ENCODE results near the gene MYOM1. TPM values are rescaled to one million over a fixed set of nuclear protein-coding genes. Genes with fewer than 3 reads are reported as not detected.

Gene MYOM1
- total and polyA plus RNA-seq, 4 donors, result 15.8 to 63.8 (median 26.4) TPM

- Histone ChIP-seq H3K4me3 (ENCODE audit: low read length in 2 of 2) (no peak overlapping the region), H3K4me1 (ENCODE audit: control insufficient read depth in 1 of 2, insufficient read depth in 2 of 2, low read length in 2 of 2) (no peaks in the 10 kb centered on the region), H3K27ac (ENCODE audit: low read depth in 1 of 2, low read length in 2 of 2) (no peak overlapping the region), H3K36me3 (ENCODE audit: control insufficient read depth in 1 of 2, insufficient read depth in 2 of 2, low read length in 1 of 2) (peaks cover 4 to 11% of the 10 kb centered on the region in 2 donors), H3K27me3 (ENCODE audit: control insufficient read depth in 1 of 2, insufficient read depth in 2 of 2, low read length in 1 of 2) (no peaks in the 10 kb centered on the region), H3K9me3 (ENCODE audit: control insufficient read depth, low read length) (no peaks in the 10 kb centered on the region)
- ATAC-seq (ENCODE audit: low FRiP score), result no peak
- intact Hi-C loops (cut with DNase I), result no loop called here
- 37 to 41% methylated on average over 6 of the region's 6 CpGs for WGBS, 2 donors
- DNase-seq, result no peak
Observed at GRCh38 chr18:3111523-3112240, 108.1 kb downstream of the MYOM1 start.

DNA sequence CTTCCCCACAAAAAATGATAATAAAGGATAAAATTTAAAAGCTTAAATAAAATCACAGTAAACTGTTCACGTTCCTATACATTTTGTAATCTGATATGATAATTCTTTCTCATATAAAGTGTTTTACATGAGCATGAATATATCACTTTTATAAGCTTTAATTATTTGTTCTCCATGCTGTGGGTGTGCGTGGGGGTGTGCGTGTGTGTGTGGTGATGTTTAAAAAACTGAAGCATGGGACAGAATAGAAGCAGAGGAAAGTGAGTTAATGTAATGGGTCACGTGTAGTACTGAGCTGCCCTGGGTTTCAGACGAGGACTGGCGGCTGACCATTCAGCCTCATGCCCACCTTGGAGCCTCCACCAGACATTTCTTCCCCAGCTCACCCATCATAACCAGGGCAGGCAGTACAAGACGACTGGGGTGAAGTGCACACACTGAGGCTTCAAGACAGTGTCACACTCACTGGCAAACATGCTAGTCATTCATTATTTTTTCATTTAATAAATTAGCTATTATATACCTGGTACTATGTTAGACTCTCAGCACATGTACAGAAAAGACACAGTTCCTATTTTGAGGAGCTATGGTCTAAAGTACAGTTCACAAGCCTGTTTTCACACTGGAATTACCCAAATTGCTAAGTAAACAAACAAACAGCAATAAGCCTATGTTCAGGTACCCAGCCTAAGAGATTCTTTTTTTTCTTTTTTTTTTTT is 109.6 kb downstream of the MYOM1 start:
- no peaks in the 10 kb centered on the region for H3K9me3 ChIP-seq (ENCODE audit: control insufficient read depth, low read length)
- no peak overlapping the region for H3K4me3 ChIP-seq (ENCODE audit: low read length in 2 of 2)
- 90 to 92% methylated on average over 7 of the region's 7 CpGs for WGBS, 2 donors
- no peak overlapping the region for H3K27ac ChIP-seq (ENCODE audit: low read depth in 1 of 2, low read length in 2 of 2)
- intact Hi-C loops (cut with DNase I), result no loop called here
- no peaks in the 10 kb centered on the region for H3K27me3 ChIP-seq (ENCODE audit: control insufficient read depth in 1 of 2, insufficient read depth in 2 of 2, low read length in 1 of 2)
- DNase-seq (no peak), ATAC-seq (ENCODE audit: low FRiP score) (no peak)
- H3K4me1 ChIP-seq (ENCODE audit: control insufficient read depth in 1 of 2, insufficient read depth in 2 of 2, low read length in 2 of 2), result no peaks in the 10 kb centered on the region
- peaks cover 0 to under 1% of the 10 kb centered on the region in 2 donors for H3K36me3 ChIP-seq (ENCODE audit: control insufficient read depth in 1 of 2, insufficient read depth in 2 of 2, low read length in 1 of 2)

DNA sequence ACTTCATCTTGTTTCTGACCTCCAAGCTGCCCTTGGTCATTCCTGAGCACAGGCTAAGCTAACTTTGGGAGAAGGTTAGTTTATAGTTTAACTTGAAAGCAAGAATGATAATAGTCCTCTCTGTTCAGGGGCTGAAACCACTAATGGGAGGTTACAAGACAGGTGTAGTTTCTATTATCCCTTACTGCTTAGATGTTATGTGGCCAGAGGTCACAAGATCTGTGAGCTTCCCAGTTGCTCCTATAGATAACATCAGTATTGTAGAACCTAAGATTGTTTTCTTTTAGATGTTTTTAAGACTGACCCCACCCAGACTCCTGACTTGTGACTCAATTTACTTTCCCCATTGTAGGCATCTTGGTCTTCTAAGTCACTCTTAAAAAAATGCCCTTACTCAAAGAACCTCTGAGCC is 112.0 kb downstream of the MYOM1 start:
- H3K9me3 ChIP-seq (ENCODE audit: control insufficient read depth, low read length), result no peaks in the 10 kb centered on the region
- no peak for ATAC-seq (ENCODE audit: low FRiP score)
- DNase-seq, result no peak
- no peaks in the 10 kb centered on the region for H3K27me3 ChIP-seq (ENCODE audit: control insufficient read depth in 1 of 2, insufficient read depth in 2 of 2, low read length in 1 of 2)
- no peak overlapping the region for H3K27ac ChIP-seq (ENCODE audit: low read depth in 1 of 2, low read length in 2 of 2)
- no peaks in the 10 kb centered on the region for H3K36me3 ChIP-seq (ENCODE audit: control insufficient read depth in 1 of 2, insufficient read depth in 2 of 2, low read length in 1 of 2)
- H3K4me1 ChIP-seq (ENCODE audit: control insufficient read depth in 1 of 2, insufficient read depth in 2 of 2, low read length in 2 of 2), result no peaks in the 10 kb centered on the region
- intact Hi-C loops (cut with DNase I), result no loop called here
- H3K4me3 ChIP-seq (ENCODE audit: low read length in 2 of 2), result no peak overlapping the region

DNA sequence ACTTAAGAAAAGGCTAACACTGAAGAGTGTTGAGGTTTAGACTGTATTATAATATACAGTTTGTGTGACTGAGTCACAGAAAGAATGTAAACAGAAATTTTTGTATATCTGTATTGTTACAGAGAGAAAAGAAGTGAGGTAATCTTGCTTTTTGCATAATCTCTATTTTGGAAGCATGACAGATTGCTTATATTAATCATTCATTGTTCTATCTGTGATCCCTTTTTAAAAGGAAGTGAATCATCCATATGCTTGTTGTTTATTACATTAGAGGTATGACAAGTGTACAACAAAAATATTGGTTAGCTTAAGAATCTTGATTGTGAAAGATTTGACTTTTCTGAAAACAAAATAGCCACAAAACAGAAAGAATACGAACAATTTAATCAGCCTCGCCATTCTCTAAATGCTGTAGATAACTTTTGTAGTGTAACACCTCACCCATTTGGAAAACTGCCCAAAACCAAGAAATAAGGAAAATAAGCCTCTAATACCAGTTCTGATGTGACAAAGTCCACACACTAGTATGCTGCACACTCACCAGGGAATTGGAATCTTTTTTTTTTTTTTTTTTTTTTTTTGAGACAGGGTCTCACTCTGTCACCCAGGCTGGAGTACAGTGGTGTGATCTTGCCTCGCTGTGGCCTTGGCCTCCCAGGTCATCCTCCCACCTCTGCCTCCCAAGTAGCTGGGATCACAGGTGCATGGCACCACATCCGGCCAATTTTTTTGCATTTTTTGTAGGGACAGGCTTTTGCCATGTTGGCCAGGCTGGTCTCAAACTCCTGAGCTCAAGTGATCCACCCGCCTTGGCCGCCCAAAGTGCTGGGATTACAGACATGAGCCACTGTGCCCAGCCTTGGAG is 115.3 kb downstream of the MYOM1 start:
- Histone ChIP-seq H3K27me3 (ENCODE audit: control insufficient read depth in 1 of 2, insufficient read depth in 2 of 2, low read length in 1 of 2) (no peaks in the 10 kb centered on the region), H3K9me3 (ENCODE audit: control insufficient read depth, low read length) (no peaks in the 10 kb centered on the region), H3K27ac (ENCODE audit: low read depth in 1 of 2, low read length in 2 of 2) (no peak overlapping the region), H3K4me1 (ENCODE audit: control insufficient read depth in 1 of 2, insufficient read depth in 2 of 2, low read length in 2 of 2) (no peaks in the 10 kb centered on the region), H3K4me3 (ENCODE audit: low read length in 2 of 2) (no peak overlapping the region), H3K36me3 (ENCODE audit: control insufficient read depth in 1 of 2, insufficient read depth in 2 of 2, low read length in 1 of 2) (peaks cover 0 to 4% of the 10 kb centered on the region in 2 donors)
- 72% methylated on average over 6 of the region's 6 CpGs for WGBS, 2 donors
- intact Hi-C loops (cut with DNase I), result no loop called here
- ATAC-seq (ENCODE audit: low FRiP score) (no peak), DNase-seq (no peak)

GRCh38 chr18:3103576-3103975 is 116.2 kb downstream of the MYOM1 start:
- Histone ChIP-seq H3K4me3 (ENCODE audit: low read length in 2 of 2) (no peak overlapping the region), H3K27ac (ENCODE audit: low read depth in 1 of 2, low read length in 2 of 2) (peak overlapping the region in 1 of 2 donors; percentile 43), H3K36me3 (ENCODE audit: control insufficient read depth in 1 of 2, insufficient read depth in 2 of 2, low read length in 1 of 2) (peaks cover 0 to 4% of the 10 kb centered on the region in 2 donors), H3K4me1 (ENCODE audit: control insufficient read depth in 1 of 2, insufficient read depth in 2 of 2, low read length in 2 of 2) (no peaks in the 10 kb centered on the region), H3K9me3 (ENCODE audit: control insufficient read depth, low read length) (no peaks in the 10 kb centered on the region), H3K27me3 (ENCODE audit: control insufficient read depth in 1 of 2, insufficient read depth in 2 of 2, low read length in 1 of 2) (no peaks in the 10 kb centered on the region)
- WGBS, 2 donors, result 3 to 7% methylated on average over 2 of the region's 2 CpGs
- ATAC-seq (ENCODE audit: low FRiP score) (no peak), DNase-seq (no peak)
- intact Hi-C loops (cut with DNase I), result no loop called here

- WGBS, 2 donors, result 98 to 100% methylated on average over 1 of the region's 1 CpG
- no peak for ATAC-seq (ENCODE audit: low FRiP score)
- H3K4me3 ChIP-seq (ENCODE audit: low read length in 2 of 2), result no peak overlapping the region
- H3K4me1 ChIP-seq (ENCODE audit: control insufficient read depth in 1 of 2, insufficient read depth in 2 of 2, low read length in 2 of 2), result no peaks in the 10 kb centered on the region
- H3K9me3 ChIP-seq (ENCODE audit: control insufficient read depth, low read length), result no peaks in the 10 kb centered on the region
- DNase-seq, result no peak
- no peak overlapping the region for H3K27ac ChIP-seq (ENCODE audit: low read depth in 1 of 2, low read length in 2 of 2)
- H3K27me3 ChIP-seq (ENCODE audit: control insufficient read depth in 1 of 2, insufficient read depth in 2 of 2, low read length in 1 of 2), result no peaks in the 10 kb centered on the region
- intact Hi-C loops (cut with DNase I), result no loop called here
- peaks cover 0 to 4% of the 10 kb centered on the region in 2 donors for H3K36me3 ChIP-seq (ENCODE audit: control insufficient read depth in 1 of 2, insufficient read depth in 2 of 2, low read length in 1 of 2)
Observed at GRCh38 chr18:3102983-3103382, 116.8 kb downstream of the MYOM1 start.

GRCh38 chr18:3100498-3101132 is 119.2 kb downstream of the MYOM1 start:
- no peaks in the 10 kb centered on the region for H3K9me3 ChIP-seq (ENCODE audit: control insufficient read depth, low read length)
- DNase-seq (no peak), ATAC-seq (ENCODE audit: low FRiP score) (no peak)
- H3K27me3 ChIP-seq (ENCODE audit: control insufficient read depth in 1 of 2, insufficient read depth in 2 of 2, low read length in 1 of 2), result no peaks in the 10 kb centered on the region
- peaks cover 0 to 4% of the 10 kb centered on the region in 2 donors for H3K36me3 ChIP-seq (ENCODE audit: control insufficient read depth in 1 of 2, insufficient read depth in 2 of 2, low read length in 1 of 2)
- WGBS, 2 donors, result 55 to 93% methylated on average over 3 of the region's 3 CpGs
- H3K27ac ChIP-seq (ENCODE audit: low read depth in 1 of 2, low read length in 2 of 2), result no peak overlapping the region
- H3K4me3 ChIP-seq (ENCODE audit: low read length in 2 of 2), result no peak overlapping the region
- intact Hi-C loops (cut with DNase I), result no loop called here
- H3K4me1 ChIP-seq (ENCODE audit: control insufficient read depth in 1 of 2, insufficient read depth in 2 of 2, low read length in 2 of 2), result no peaks in the 10 kb centered on the region

DNA sequence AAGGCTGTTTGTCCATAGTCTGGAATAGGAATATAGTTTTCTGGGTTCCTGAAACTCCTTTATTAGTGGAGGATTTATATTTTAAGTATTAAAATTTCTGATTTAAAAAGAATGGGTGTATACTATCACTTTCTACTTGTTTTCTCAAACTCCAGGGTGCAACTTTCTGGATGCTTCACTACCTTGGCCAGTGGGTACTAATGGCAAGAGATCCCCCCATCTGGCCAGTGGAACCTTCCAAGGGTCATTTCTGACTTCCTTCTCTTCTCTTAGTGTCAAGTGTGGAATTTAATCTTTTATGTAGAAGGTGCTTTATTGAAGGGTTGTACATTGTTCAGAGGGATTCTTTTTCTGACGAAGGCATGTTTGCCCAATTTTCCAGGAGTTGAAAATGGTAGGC is 120.4 kb downstream of the MYOM1 start:
- Histone ChIP-seq H3K4me1 (ENCODE audit: control insufficient read depth in 1 of 2, insufficient read depth in 2 of 2, low read length in 2 of 2) (no peaks in the 10 kb centered on the region), H3K27ac (ENCODE audit: low read depth in 1 of 2, low read length in 2 of 2) (no peak overlapping the region), H3K36me3 (ENCODE audit: control insufficient read depth in 1 of 2, insufficient read depth in 2 of 2, low read length in 1 of 2) (peaks cover 0 to 4% of the 10 kb centered on the region in 2 donors), H3K9me3 (ENCODE audit: control insufficient read depth, low read length) (no peaks in the 10 kb centered on the region), H3K27me3 (ENCODE audit: control insufficient read depth in 1 of 2, insufficient read depth in 2 of 2, low read length in 1 of 2) (no peaks in the 10 kb centered on the region), H3K4me3 (ENCODE audit: low read length in 2 of 2) (no peak overlapping the region)
- DNase-seq (no peak), ATAC-seq (ENCODE audit: low FRiP score) (no peak)
- intact Hi-C loops (cut with DNase I), result no loop called here
- 0% methylated on average over 1 of the region's 1 CpG for WGBS, 2 donors

Measured in aorta (tissue), 5 donors.